Body of pancreas (tissue), 4 donors: ENCODE data around the gene ZNF567.

Source experiments
- CTCF ChIP-seq, 7 experiments: fragments of 450-650 bp in 4 of 7; fragments of 200-600 bp in 3 of 7; sonication (generic) in 3 of 7; IDR thresholded peaks; one replicate each; pipeline ENCODE4 v1.5.1; 2016 to 2019; ENCODE audit warnings: antibody characterized with exemption in 7 of 7
- POLR2A ChIP-seq, 3 donors: fragments of 450-650 bp; IDR thresholded peaks; one replicate each; pipeline ENCODE4 v1.6.1; 2016; ENCODE audit warnings: antibody characterized with exemption in 3 of 3, mild to moderate bottlenecking in 2 of 3

DNA sequence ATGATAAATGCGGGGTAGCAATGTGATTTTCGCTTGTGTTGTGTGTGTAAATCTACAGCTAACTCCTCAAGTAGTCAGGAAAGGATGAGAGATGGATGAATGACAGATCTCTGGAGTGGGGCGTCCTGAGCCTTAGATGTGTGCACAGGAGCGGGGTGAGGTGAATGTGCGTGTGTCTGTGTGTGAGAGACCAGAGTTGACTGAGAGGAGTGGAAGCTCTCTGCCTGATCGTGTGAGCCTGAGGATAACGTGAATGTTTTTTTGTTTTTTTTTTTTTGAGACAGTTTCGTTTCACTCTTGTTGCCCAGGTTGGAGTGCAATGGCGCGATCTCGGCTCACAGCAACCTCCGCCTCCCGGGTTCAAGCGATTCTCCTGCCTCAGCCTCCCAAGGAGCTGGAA is 21.6 kb upstream of the ZNF567 start:
- TF ChIP-seq CTCF (IDR thresholded peaks at IDR 0.05) (no peak), POLR2A (IDR thresholded peaks at IDR 0.05) (no peak)
